ENCODE data around the gene BHLHE40.

DNA sequence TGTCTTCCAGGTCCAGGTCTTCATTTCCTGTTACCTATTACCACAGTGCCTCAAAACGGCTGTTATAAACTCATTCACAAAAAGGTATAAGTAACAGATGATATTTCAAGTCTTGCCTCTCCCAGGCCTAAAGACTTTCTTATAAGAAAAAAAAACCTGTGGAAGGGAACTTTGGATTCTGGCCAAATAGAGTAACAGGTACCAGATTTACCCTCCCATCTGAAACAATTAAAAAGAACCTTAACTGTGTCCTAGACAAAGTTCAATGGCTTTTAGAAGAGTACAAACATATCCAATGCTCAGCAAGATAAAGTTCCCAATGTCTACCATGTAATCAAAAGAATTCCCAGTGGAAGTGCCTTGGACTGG lies 22.6 kb downstream of the BHLHE40 start:
- no peak for TF ChIP-seq POLR2AphosphoS5 (IDR thresholded peaks at IDR 0.05; ENCODE audit: insufficient read depth in 1 of 2, low read depth in 1 of 2)
- TF ChIP-seq, protein P1, sequence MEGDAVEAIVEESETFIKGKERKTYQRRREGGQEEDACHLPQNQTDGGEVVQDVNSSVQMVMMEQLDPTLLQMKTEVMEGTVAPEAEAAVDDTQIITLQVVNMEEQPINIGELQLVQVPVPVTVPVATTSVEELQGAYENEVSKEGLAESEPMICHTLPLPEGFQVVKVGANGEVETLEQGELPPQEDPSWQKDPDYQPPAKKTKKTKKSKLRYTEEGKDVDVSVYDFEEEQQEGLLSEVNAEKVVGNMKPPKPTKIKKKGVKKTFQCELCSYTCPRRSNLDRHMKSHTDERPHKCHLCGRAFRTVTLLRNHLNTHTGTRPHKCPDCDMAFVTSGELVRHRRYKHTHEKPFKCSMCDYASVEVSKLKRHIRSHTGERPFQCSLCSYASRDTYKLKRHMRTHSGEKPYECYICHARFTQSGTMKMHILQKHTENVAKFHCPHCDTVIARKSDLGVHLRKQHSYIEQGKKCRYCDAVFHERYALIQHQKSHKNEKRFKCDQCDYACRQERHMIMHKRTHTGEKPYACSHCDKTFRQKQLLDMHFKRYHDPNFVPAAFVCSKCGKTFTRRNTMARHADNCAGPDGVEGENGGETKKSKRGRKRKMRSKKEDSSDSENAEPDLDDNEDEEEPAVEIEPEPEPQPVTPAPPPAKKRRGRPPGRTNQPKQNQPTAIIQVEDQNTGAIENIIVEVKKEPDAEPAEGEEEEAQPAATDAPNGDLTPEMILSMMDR (IDR thresholded peaks at IDR 0.05) = no peak
- no peak for TF ChIP-seq POLR2A (IDR thresholded peaks at IDR 0.05)
